ENCODE data around the gene MET. TPM values are rescaled to one million over a fixed set of nuclear protein-coding genes. Genes with fewer than 3 reads are reported as not detected.

The MET gene
- total and polyA plus RNA-seq, 2 of the 13 experiments (the other 11 are each of a cell fraction or from before 2014, with no cell fraction given), result 21.8 to 31.5 TPM

DNA sequence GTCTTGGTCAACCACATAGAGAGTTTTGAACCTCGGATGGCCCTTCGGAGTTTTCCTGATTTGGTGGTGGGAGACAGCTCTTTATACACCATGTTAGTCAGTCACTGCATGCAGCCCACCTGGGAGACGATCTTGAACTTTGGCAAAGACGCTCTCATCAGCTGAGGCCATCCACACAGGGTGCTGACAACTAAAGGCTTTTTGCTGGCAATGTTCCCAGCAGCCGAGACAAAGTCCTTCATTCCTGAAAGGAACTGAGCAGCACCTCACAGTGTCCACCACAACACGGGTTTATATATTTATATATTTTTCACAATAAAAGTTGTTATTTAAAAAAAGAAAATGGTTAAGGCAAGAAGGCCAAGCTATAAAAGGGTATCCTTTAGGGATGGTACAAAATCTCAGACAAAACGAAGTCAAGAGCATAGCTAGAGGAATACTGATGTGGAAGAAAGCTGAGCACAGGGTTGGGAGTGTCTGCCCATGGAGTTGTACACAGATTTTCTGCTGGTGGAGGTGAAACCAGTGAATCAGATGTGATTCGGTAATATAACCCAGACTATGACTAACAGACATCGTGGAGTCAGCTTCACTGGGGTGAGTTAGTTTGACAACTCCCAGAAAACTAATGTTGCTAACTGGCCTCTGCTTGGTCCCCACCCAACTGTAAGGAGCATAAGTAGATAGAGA is 163.0 kb downstream of the MET start:
- peak overlapping the region; percentile 55 for H3K4me2 ChIP-seq (ENCODE audit: low read depth, low read length)
- no peak for FAIRE-seq

More for the DNA sequence above, 163.0 kb downstream of the MET start:
- Histone ChIP-seq H4K20me1 (ENCODE audit: insufficient read depth, low read length) (no peaks in the 10 kb centered on the region), H3K9ac (ENCODE audit: insufficient read depth, low read depth, low read length) (no peak overlapping the region), H3K4me3 (replicated peaks in 1 of 3; ENCODE audit: insufficient read depth in 1 of 3, low read depth in 2 of 3, low read length in 3 of 3) (0 out of 6 replicates have a peak overlapping the region, but pooled peaks of 1 of the 3 experiments have one; percentile 0), H2AFZ (ENCODE audit: low read length) (peak overlapping the region; percentile 92), H3K9me3 (ENCODE audit: low read length) (no peaks in the 10 kb centered on the region), H3K27ac (ENCODE audit: extremely low read length, insufficient read depth, low read length) (peak overlapping the region; percentile 46), H3K36me3 (replicated peaks in 1 of 2; ENCODE audit: control insufficient read depth in 1 of 2, insufficient read depth in 2 of 2, low read length in 2 of 2) (peaks cover 2 to 5% of the 10 kb centered on the region in 2 experiments; a peak in 2 of 5 replicates), H3K4me1 (ENCODE audit: insufficient read depth, low read length) (peaks cover 13% of the 10 kb centered on the region), H3K27me3 (ENCODE audit: control insufficient read depth in 1 of 2, insufficient read depth in 2 of 2, low read length in 2 of 2) (no peaks in the 10 kb centered on the region), H3K79me2 (ENCODE audit: insufficient read depth, low read length) (no peaks in the 10 kb centered on the region)
- ChIA-PET CTCF (ENCODE audit: low intra/inter-chr PET ratio, low total read pairs) (no interaction called here), POLR2A (no interaction called here)
- no TSS peak for BruUV-seq (replicated peaks)
- ATAC-seq (peak; percentile 90), DNase-seq (ENCODE audit: low spot score) (peak; percentile 29)
- intact Hi-C loops (cut with micrococcal nuclease; ENCODE audit: unreplicated experiment) (no loop called here), in situ Hi-C loops (cut with HindIII; ENCODE audit: extremely low pct_ligation_motif_present, low pct_unique_long_range_greater_than_20kb) (no loop called here)
- no peak for TF ChIP-seq KDM1A (CRISPR knock-in tag; IDR thresholded peaks at IDR 0.05)
- no peak for TF ChIP-seq CENPT (CRISPR knock-in tag; IDR thresholded peaks at IDR 0.05; ENCODE audit: low read depth)
- no peak for TF ChIP-seq ZNF777 (CRISPR knock-in tag; IDR thresholded peaks at IDR 0.05)
- TF ChIP-seq NFATC3 (CRISPR knock-in tag; IDR thresholded peaks at IDR 0.05), result no peak
- 0 out of 2 replicates have a peak, but pooled peaks have one; percentile 22 for TF ChIP-seq SAP130 (CRISPR knock-in tag; IDR thresholded peaks at IDR 0.05; ENCODE audit: low read depth)
- TF ChIP-seq ZNF614 (CRISPR knock-in tag; IDR thresholded peaks at IDR 0.05; ENCODE audit: borderline replicate concordance), result no peak
- TF ChIP-seq NCOA5 (CRISPR knock-in tag; IDR thresholded peaks at IDR 0.05), result no peak
- TF ChIP-seq HNF4A (CRISPR knock-in tag; IDR thresholded peaks at IDR 0.05), result peak; percentile 63
- TF ChIP-seq RXRB (CRISPR knock-in tag; IDR thresholded peaks at IDR 0.05; ENCODE audit: borderline replicate concordance), result peak; percentile 23; the same call in 1 of the 2 replicates
- TF ChIP-seq SALL1 (CRISPR knock-in tag; IDR thresholded peaks at IDR 0.05), result 0 out of 2 replicates have a peak, but pooled peaks have one; percentile 26
- no peak for TF ChIP-seq ZNF30 (CRISPR knock-in tag; IDR thresholded peaks at IDR 0.05)
- TF ChIP-seq BCL6 (CRISPR knock-in tag; IDR thresholded peaks at IDR 0.05), result 0 out of 2 replicates have a peak, but pooled peaks have one; percentile 38
- TF ChIP-seq, protein P1, sequence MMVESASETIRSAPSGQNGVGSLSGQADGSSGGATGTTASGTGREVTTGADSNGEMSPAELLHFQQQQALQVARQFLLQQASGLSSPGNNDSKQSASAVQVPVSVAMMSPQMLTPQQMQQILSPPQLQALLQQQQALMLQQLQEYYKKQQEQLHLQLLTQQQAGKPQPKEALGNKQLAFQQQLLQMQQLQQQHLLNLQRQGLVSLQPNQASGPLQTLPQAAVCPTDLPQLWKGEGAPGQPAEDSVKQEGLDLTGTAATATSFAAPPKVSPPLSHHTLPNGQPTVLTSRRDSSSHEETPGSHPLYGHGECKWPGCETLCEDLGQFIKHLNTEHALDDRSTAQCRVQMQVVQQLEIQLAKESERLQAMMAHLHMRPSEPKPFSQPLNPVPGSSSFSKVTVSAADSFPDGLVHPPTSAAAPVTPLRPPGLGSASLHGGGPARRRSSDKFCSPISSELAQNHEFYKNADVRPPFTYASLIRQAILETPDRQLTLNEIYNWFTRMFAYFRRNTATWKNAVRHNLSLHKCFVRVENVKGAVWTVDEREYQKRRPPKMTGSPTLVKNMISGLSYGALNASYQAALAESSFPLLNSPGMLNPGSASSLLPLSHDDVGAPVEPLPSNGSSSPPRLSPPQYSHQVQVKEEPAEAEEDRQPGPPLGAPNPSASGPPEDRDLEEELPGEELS (CRISPR knock-in tag; IDR thresholded peaks at IDR 0.05), result no peak
- TF ChIP-seq, protein P2, sequence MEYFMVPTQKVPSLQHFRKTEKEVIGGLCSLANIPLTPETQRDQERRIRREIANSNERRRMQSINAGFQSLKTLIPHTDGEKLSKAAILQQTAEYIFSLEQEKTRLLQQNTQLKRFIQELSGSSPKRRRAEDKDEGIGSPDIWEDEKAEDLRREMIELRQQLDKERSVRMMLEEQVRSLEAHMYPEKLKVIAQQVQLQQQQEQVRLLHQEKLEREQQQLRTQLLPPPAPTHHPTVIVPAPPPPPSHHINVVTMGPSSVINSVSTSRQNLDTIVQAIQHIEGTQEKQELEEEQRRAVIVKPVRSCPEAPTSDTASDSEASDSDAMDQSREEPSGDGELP (IDR thresholded peaks at IDR 0.05; ENCODE audit: borderline replicate concordance, low read depth), result peak; percentile 79; the same call in 1 of the 2 replicates
- no peak for TF ChIP-seq SOX13 (IDR thresholded peaks at IDR 0.05)
- 0 out of 4 replicates have a peak, but pooled peaks of 1 of the 2 experiments have one; percentile 11 for TF ChIP-seq SOX13 (CRISPR knock-in tag; conservative IDR thresholded peaks at IDR 0.05 in 1 of 2, IDR thresholded peaks at IDR 0.05 in 1 of 2)
- TF ChIP-seq ZNF292 (CRISPR knock-in tag; IDR thresholded peaks at IDR 0.05; ENCODE audit: borderline replicate concordance, low read depth), result 0 out of 2 replicates have a peak, but pooled peaks have one; percentile 34
- no peak for TF ChIP-seq TSC22D2 (CRISPR knock-in tag; IDR thresholded peaks at IDR 0.05; ENCODE audit: borderline replicate concordance)
- TF ChIP-seq HNF4G (IDR thresholded peaks at IDR 0.05; ENCODE audit: borderline replicate concordance, low read depth, low read length), result 0 out of 2 replicates have a peak, but pooled peaks have one; percentile 14
- TF ChIP-seq HNF4G (CRISPR knock-in tag; IDR thresholded peaks at IDR 0.05; ENCODE audit: borderline replicate concordance, low read depth), result no peak
- peak; percentile 67; the same call in 1 of the 2 replicates for TF ChIP-seq ZBTB7B (CRISPR knock-in tag; IDR thresholded peaks at IDR 0.05)
- TF ChIP-seq ZNF549 (CRISPR knock-in tag; IDR thresholded peaks at IDR 0.05), result peak; percentile 84; the same call in 1 of the 2 replicates
- 37% methylated on average over 7 of the region's 9 CpGs for WGBS (ENCODE audit: low lambda C conversion rate)

All from HepG2 (cell line).